B cell (primary cell): ENCODE results near the gene ACTL6B.

Source experiments
- EZH2 ChIP-seq: IDR thresholded peaks from 2 replicates; pipeline ENCODE4 v1.6.1; 2012; ENCODE audit warnings: borderline replicate concordance, low read depth, mild to moderate bottlenecking, moderate library complexity, low read length; ENCODE audit not compliant: insufficient read depth, poor library complexity, severe bottlenecking
- TF ChIP-seq, protein P1 (sequence below): fragments of 200-600 bp; IDR thresholded peaks from one replicate; pipeline ENCODE4 v1.8.0; 2022; ENCODE audit warnings: antibody characterized with exemption, mild to moderate bottlenecking

DNA sequence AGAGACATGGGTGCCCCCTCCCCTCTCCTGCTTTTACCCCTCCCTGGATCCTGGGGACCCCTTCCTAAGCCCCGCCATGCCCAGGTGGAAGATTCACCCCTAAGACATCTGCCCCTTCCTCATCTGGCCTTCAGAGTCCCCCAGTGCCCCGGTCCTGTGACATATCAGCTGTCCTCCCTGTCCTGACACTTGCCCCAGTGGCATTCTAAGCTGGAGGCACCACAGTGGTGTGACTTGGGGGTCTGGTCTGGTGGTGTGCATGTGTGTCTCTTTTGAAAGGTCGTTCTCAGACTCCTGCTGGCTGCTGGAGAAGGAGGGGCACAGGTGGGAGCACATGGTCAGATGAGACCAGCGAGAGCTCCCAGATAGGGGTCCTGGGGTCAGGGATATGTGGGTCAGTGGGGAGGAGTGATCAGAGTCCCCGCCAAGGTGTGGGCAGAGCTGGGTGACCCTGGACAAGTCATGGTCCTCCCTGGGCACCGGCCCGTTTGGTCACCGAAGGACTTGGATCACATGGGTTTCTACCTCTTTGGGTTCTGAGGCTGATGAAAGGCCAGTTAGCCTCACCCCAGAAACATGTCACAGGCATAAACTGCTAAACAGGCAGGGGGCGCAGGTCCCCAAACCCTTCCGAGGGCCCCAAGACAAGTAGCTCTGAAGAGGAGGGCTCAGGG, 14.3 kb downstream of the ACTL6B start:
- TF ChIP-seq, protein P1, sequence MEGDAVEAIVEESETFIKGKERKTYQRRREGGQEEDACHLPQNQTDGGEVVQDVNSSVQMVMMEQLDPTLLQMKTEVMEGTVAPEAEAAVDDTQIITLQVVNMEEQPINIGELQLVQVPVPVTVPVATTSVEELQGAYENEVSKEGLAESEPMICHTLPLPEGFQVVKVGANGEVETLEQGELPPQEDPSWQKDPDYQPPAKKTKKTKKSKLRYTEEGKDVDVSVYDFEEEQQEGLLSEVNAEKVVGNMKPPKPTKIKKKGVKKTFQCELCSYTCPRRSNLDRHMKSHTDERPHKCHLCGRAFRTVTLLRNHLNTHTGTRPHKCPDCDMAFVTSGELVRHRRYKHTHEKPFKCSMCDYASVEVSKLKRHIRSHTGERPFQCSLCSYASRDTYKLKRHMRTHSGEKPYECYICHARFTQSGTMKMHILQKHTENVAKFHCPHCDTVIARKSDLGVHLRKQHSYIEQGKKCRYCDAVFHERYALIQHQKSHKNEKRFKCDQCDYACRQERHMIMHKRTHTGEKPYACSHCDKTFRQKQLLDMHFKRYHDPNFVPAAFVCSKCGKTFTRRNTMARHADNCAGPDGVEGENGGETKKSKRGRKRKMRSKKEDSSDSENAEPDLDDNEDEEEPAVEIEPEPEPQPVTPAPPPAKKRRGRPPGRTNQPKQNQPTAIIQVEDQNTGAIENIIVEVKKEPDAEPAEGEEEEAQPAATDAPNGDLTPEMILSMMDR = no peak
- no peak for TF ChIP-seq EZH2
